Activated B cell treated with CpG ODN at 0.5 μM for 24 hours (primary cell): ENCODE data around the gene ALPG. TPM values are rescaled to one million over a fixed set of nuclear protein-coding genes. Genes with fewer than 3 reads are reported as not detected.

Experiments
- ATAC-seq: fragments of 200-7000 bp; cut with Tn5 transposase; one replicate; pipeline ENCODE4 v1.10.0; 2021; ENCODE audit warnings: low read depth, mild to moderate bottlenecking, moderate library complexity
- CTCF ChIA-PET: fragments of 350-600 bp; sonication (Branson Sonifier 250); formaldehyde crosslinking; loops from one replicate; lab custom pipeline; 2021; ENCODE audit warnings: antibody characterized with exemption; lab: Charles Lee
- POLR2A ChIA-PET: fragments of 350-600 bp; sonication (Branson Sonifier 250); formaldehyde crosslinking; loops from one replicate; lab custom pipeline; 2021; ENCODE audit warnings: antibody characterized with exemption; lab: Charles Lee
- DNase-seq: peaks from one replicate; pipeline ENCODE4 v3.0.0; 2022
- H3K27ac Mint-ChIP-seq: one replicate; pipeline ENCODE4 v1.8.0; 2020; ENCODE audit warnings: mixed read lengths
- H3K27me3 Mint-ChIP-seq: one replicate; pipeline ENCODE4 v1.8.0; 2021; ENCODE audit warnings: mixed read lengths
- H3K36me3 Mint-ChIP-seq: one replicate; pipeline ENCODE4 v1.8.0; 2021; ENCODE audit warnings: low read depth, mixed read lengths
- H3K4me1 Mint-ChIP-seq: one replicate; pipeline ENCODE4 v1.8.0; 2021; ENCODE audit warnings: mixed read lengths
- H3K4me3 Mint-ChIP-seq: one replicate; pipeline ENCODE4 v1.8.0; 2020; ENCODE audit warnings: mild to moderate bottlenecking, mixed read lengths
- H3K9me3 Mint-ChIP-seq: one replicate; pipeline ENCODE4 v1.8.0; 2020; ENCODE audit warnings: mixed read lengths
- intact Hi-C: fragments of 100-400 bp; cut with micrococcal nuclease; formaldehyde crosslinking; loops from one replicate; pipeline ENCODE4 v1.15.1; 2024
- total RNA-seq: library from RNA; stranded (reverse); gene quantifications from 2 replicates; pipeline ENCODE4 v1.2.3, GENCODE V29; 2022
- TF ChIP-seq, protein P1 (sequence below): fragments of 200-600 bp; IDR thresholded peaks from one replicate; pipeline ENCODE4 v1.8.0; 2022; ENCODE audit warnings: antibody characterized with exemption, mild to moderate bottlenecking

Gene ALPG
- total RNA-seq, 1 donor from 2014 or later: not detected

DNA sequence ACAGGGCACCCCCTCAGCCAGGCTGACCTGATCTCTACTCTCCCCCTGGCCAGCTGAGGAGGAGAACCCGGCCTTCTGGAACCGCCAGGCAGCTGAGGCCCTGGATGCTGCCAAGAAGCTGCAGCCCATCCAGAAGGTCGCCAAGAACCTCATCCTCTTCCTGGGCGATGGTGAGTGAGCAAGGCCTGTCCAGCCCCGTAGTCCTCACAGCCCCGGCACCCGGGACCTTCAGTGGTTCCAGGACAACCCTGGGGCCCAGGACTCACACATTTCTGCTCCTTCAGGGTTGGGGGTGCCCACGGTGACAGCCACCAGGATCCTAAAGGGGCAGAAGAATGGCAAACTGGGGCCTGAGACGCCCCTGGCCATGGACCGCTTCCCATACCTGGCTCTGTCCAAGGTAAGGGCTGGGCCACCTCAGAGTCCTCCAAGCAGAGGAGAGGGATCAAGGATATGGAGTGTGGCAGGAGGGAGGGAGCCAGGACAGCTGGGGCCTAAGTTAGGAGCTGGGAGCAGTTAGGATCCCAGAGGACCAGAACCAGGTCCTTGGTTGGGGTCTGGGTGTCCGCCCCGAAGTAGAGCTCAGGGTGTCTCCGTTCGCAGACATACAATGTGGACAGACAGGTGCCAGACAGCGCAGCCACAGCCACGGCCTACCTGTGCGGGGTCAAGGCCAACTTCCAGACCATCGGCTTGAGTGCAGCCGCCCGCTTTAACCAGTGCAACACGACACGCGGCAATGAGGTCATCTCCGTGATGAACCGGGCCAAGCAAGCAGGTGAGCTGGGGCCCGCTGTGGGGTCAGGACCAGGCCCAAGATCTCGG is 49.9 kb downstream of the ALPG start:
- ChIA-PET CTCF (no interaction called here), POLR2A (no interaction called here)
- DNase-seq (no peak), ATAC-seq (no peak)
- H3K9me3 Mint-ChIP-seq: no peaks in the 10 kb centered on the region
- H3K36me3 Mint-ChIP-seq: no peaks in the 10 kb centered on the region
- no peaks in the 10 kb centered on the region for H3K4me1 Mint-ChIP-seq
- intact Hi-C loops: no loop called here
- no peak overlapping the region for H3K27ac Mint-ChIP-seq
- peaks cover 13% of the 10 kb centered on the region for H3K27me3 Mint-ChIP-seq
- H3K4me3 Mint-ChIP-seq: no peak overlapping the region
- TF ChIP-seq, protein P1, sequence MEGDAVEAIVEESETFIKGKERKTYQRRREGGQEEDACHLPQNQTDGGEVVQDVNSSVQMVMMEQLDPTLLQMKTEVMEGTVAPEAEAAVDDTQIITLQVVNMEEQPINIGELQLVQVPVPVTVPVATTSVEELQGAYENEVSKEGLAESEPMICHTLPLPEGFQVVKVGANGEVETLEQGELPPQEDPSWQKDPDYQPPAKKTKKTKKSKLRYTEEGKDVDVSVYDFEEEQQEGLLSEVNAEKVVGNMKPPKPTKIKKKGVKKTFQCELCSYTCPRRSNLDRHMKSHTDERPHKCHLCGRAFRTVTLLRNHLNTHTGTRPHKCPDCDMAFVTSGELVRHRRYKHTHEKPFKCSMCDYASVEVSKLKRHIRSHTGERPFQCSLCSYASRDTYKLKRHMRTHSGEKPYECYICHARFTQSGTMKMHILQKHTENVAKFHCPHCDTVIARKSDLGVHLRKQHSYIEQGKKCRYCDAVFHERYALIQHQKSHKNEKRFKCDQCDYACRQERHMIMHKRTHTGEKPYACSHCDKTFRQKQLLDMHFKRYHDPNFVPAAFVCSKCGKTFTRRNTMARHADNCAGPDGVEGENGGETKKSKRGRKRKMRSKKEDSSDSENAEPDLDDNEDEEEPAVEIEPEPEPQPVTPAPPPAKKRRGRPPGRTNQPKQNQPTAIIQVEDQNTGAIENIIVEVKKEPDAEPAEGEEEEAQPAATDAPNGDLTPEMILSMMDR: no peak

DNA sequence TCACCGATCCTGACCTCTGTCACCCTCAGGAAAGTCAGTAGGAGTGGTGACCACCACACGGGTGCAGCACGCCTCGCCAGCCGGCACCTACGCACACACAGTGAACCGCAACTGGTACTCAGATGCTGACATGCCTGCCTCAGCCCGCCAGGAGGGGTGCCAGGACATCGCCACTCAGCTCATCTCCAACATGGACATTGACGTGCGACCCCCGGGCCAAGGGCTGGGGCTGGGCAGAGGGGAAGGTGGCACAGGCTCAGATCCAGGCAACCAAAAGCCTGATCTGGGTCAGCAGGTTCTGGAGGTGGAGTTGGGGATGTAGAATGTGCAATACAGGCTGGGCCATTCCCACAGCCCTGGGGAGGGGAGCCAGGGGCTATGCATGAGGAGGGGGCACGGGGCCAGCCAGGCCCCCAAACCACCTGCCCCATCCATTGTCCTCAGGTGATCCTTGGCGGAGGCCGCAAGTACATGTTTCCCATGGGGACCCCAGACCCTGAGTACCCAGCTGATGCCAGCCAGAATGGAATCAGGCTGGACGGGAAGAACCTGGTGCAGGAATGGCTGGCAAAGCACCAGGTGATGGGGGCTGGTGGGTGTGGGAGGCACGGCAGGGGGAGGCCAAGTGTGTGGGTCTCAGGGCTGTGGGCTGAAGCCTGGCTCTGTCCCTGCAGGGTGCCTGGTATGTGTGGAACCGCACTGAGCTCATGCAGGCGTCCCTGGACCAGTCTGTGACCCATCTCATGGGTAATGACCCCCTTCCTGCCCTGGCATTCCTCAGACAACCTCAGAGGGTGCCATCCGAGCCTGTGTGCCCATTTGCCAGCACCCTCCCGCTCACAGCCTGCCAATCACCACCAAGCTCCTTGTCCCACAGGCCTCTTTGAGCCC is 50.7 kb downstream of the ALPG start:
- intact Hi-C loops: no loop called here

DNA sequence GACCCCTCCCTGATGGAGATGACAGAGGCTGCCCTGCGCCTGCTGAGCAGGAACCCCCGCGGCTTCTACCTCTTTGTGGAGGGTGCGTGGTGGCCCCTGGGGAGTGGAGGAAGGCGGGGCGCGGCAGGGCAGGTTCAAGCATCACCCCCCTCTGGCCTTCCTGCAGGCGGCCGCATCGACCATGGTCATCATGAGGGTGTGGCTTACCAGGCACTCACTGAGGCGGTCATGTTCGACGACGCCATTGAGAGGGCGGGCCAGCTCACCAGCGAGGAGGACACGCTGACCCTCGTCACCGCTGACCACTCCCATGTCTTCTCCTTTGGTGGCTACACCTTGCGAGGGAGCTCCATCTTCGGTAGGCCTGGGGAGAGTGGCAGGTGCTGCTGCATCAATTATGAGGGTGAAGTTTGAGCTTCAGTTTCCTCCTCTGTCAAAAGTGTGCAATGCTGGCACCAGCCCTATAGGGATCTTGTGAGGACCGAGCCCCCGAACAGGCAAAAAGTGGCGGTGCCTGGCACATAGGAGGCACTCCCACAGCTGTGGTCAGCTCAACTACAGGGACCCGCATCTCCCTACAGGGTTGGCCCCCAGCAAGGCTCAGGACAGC is 51.5 kb downstream of the ALPG start:
- Mint-ChIP-seq H3K4me1 (no peaks in the 10 kb centered on the region), H3K27me3 (peaks cover 13% of the 10 kb centered on the region), H3K36me3 (no peaks in the 10 kb centered on the region), H3K4me3 (no peak overlapping the region), H3K27ac (no peak overlapping the region), H3K9me3 (no peaks in the 10 kb centered on the region)
- TF ChIP-seq, protein P1: no peak
- DNase-seq: no peak
- POLR2A ChIA-PET: no interaction called here
- intact Hi-C loops: no loop called here
- CTCF ChIA-PET: no interaction called here
- ATAC-seq: no peak

More for the DNA sequence above, 50.7 kb downstream of the ALPG start:
- H3K4me3 Mint-ChIP-seq: no peak overlapping the region
- ATAC-seq (no peak), DNase-seq (no peak)
- ChIA-PET CTCF (no interaction called here), POLR2A (no interaction called here)
- H3K27ac Mint-ChIP-seq: no peak overlapping the region
- H3K4me1 Mint-ChIP-seq: no peaks in the 10 kb centered on the region
- TF ChIP-seq, protein P1: no peak
- no peaks in the 10 kb centered on the region for H3K36me3 Mint-ChIP-seq
- no peaks in the 10 kb centered on the region for H3K9me3 Mint-ChIP-seq
- peaks cover 13% of the 10 kb centered on the region for H3K27me3 Mint-ChIP-seq

DNA sequence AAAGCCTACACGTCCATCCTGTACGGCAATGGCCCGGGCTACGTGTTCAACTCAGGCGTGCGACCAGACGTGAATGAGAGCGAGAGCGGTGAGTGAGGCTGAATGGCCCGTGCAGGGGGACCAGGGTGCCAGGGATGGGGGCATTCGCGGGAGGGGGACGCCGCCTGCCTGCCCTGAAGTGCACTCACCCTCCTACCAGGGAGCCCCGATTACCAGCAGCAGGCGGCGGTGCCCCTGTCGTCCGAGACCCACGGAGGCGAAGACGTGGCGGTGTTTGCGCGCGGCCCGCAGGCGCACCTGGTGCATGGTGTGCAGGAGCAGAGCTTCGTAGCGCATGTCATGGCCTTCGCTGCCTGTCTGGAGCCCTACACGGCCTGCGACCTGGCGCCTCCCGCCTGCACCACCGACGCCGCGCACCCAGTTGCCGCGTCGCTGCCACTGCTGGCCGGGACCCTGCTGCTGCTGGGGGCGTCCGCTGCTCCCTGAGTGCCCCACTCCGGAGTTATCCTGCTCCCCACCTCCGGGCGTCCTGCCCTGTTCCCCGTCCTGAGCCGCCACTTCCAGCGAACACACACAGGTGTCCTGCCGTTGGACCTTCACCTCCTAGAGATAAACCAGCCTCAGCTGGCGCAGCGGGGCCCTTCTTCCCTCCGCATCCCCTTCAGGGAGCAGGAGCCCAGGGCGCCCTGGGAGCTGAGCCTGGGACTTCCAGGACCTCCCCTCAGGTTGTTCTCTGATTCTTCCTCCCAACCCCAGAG is 52.2 kb downstream of the ALPG start:
- POLR2A ChIA-PET: no interaction called here
- TF ChIP-seq, protein P1: no peak
- peaks cover 13% of the 10 kb centered on the region for H3K27me3 Mint-ChIP-seq
- no peak for DNase-seq
- CTCF ChIA-PET: no interaction called here
- no peak for ATAC-seq
- no peaks in the 10 kb centered on the region for H3K36me3 Mint-ChIP-seq
- H3K4me3 Mint-ChIP-seq: no peak overlapping the region
- H3K4me1 Mint-ChIP-seq: no peaks in the 10 kb centered on the region
- intact Hi-C loops: no loop called here
- no peaks in the 10 kb centered on the region for H3K9me3 Mint-ChIP-seq
- H3K27ac Mint-ChIP-seq: no peak overlapping the region
